ENCODE data around the gene HTR4.
"Not testable (repeated sequence)": the region's sequence is repeated elsewhere in the genome, so short reads cannot be mapped to it uniquely, and the experiment has no call there.

The HTR4 gene

DNA sequence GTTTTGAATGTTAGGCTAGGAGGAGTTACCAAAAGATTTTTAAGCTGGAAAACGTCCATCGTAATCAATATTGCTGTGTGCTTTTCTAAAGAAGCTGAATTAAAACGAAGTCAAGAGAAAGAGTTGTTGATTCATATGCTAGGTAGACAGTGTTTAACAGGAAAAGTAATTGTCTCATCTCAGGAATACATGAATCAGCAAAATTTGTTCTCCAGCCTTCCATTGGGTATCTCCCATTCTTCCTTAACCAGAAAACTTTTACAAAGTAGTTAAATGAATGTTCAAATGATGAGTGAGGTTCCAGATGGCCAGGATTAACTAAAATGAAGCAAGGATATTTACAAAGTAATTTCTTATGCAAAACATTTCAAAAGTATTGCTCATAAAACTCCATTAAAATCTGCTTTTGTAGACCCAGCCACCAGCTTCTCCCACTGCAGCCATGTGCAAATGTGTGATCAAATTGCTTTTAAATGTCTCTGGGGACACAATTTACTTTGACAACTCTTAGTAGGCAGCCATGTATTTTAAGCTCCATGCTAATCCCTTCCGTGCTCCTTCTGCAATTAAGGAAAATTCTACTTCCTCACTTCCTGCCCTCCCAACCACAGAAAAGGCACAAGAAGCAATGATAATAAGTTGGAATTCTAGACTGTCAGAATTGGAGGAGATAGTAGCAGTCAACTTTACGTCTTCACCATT, 121.2 kb downstream of the HTR4 start:
- DNase-seq: no peak

GRCh38 chr5:148529450-148529849, 124.9 kb downstream of the HTR4 start:
- DNase-seq: not testable (repeated sequence)

DNA sequence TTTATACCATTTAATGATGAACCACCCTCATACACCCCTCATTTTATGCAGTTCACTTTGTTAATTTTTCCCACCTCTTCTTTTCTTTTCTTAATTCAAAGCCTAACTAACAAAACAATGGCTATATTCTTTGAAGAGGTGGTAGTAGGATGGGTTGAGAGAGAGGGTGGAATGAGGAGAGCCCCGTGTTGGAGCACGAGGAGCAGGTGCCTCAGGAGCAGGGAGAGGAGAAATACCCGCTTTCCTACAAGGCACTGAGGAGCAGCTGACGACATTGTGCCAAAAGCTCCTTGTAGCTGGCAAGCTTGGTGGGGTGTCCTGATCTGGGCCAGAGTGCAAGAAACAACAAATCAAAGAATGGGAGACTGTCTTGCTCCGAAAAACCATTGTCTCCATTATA, 129.6 kb downstream of the HTR4 start:
- no peak for DNase-seq

GRCh38 chr5:148523139-148523538, 131.2 kb downstream of the HTR4 start:
- DNase-seq: no peak

DNA sequence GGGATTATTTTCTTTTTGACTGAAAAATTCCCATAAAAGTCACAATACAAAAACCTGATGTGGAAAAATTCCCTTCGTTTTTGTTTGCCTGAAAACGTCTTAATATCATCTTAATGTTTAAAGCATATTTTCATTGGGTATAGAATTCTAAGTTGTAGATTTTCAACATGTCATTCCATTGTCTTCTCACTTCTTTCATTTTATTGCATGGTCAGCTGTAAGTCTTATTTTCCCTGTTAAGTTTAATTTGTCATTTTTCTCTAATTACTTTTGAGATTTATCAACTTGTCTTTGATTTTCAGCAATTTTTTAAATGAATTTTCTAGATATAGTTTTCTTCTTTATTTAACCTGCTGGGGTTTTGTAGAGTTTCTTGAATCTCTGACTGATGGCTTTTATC, 138.9 kb downstream of the HTR4 start:
- DNase-seq: no peak

DNA sequence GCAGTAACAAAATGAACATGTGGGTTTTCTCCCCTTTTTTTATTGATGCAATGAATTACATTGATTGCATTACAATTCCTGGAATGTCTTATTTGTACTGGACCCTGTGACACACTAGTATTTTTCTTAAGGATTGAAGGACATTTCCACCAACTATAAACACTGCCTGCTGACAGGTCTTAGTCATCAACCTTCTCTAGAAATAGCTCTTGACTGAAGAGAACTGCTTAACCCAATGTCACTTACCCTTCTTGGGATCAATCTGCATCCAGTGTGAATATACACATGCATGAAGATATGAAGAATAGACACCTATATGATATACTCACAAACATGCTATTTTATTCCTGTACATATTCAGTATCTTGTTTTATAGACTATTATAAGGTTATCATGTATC, 140.0 kb downstream of the HTR4 start:
- DNase-seq: no peak

GRCh38 chr5:148512498-148512897, 141.8 kb downstream of the HTR4 start:
- no peak for DNase-seq

GRCh38 chr5:148511810-148512347, 142.4 kb downstream of the HTR4 start:
- no peak for DNase-seq

- DNase-seq: no peak
These were observed 144.4 kb downstream of the HTR4 start for GRCh38 chr5:148509893-148510292.

DNA sequence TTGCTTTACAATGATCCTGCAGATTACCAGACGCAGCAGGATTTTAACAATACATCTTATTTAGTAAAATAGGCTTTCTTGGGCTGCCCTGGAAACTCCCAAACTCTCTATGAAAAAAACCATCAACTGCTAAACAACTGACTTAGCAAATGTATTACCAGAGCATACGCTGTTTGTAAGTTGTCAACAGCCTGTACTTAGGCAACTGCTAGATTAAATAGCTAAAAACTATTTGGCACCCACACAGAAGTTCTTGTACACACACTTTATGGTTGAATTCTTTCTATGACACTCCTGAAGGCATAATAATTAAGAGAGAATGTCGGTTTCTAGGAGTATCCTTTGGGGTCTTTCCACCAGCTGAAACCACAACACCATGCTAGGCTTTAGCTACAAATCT, 146.7 kb downstream of the HTR4 start:
- DNase-seq: no peak

DNA sequence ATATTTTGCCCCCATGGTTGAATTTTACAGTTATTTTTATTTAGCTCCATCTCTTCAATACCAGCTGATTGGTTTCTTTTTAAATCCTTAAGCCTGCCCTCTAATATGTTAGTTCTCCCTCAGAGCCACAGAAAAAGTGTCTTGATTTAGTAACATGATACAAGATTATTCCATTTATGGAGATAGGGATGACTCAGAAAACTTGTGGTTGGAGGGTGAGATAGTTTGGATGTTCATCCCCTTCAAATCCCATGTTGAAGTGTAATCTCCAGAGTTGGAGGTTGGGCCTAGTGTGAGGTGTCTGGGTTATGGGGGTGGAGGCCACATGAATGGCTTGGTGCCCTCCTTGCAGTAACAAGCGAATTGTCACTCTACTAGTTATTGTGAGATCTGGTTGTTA, 154.9 kb downstream of the HTR4 start:
- DNase-seq: no peak

DNA sequence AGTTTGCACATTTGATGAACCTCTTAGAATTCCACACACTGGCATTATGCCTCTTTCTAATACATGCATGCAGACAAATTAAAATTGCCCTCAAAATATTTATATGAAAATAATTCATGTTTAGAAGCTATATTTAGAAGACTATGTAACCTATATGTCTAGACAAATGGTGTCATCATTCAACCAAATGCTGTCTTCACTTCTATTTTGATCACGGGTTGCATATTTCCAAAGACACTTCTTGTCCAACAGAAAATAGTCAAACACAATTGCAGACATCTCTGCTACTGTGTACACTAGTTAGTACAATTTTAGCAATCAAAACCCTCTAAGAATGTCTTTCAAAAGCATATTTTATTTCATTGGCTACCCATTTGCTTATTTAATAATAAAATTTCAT, 156.6 kb downstream of the HTR4 start:
- no peak for DNase-seq

DNA sequence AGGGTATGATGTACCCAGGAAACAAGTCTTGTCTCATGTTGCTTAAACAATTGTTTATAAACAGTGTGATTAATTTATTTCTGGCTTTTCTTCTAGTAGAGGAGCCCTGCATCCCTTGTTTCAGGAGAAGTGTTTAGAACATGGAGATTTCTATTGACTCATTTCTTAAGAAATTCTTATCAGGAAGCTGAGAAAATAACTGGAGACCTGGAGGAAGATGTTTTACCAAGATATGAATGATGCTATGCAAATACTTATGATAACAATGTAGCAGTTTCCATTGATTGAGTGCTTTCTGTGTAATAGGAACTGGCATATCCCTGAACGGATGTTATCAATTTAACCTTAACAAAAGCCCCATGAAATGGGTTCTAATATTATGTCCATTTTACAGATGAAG, 162.0 kb downstream of the HTR4 start:
- DNase-seq: no peak

GRCh38 chr5:148491793-148492184, 162.5 kb downstream of the HTR4 start:
- DNase-seq: no peak

- no peak for DNase-seq
These were observed 163.1 kb downstream of the HTR4 start for GRCh38 chr5:148491015-148491792.

DNA sequence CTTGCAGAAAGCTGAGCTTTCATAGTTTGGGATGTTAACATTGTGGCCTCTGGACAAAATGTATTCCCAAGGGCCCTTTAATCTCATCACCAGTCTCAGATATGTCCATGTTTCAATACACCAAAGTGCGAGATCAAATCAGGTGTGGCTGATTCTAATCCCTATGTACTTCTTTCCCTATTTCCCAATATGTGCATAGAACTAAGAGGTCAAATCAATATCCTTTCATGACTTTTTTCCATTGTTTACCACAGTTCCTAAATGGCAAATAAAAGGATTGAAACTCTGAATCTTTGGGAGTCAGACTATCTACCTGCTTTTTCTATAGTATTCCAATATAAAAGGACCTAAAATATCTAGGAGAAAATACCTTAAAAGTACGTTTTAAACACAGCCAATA, 165.6 kb downstream of the HTR4 start:
- DNase-seq: no peak

GRCh38 chr5:148486456-148486855, 167.9 kb downstream of the HTR4 start:
- peak in 2 of 51 donors; percentile 13 to 59 for DNase-seq

DNA sequence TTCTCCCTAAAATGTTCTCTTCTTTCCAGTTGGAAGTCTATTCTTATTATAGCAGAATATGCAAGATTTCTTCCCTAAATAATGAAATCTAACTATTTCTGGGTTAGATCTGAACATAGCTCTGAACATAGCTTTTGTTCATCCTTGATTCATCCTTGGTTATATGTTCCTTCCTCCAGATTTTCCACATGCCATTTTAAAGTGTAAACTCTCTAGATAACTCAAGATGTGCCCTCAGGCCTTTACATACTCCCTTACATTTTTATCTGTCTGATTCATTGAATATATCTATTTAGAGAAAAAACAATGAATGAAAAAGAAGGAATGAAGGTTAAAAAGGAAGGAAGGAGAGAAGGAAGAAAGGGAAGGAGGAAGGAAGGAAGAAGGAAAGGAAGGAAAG, 169.7 kb downstream of the HTR4 start:
- no peak for DNase-seq

DNA sequence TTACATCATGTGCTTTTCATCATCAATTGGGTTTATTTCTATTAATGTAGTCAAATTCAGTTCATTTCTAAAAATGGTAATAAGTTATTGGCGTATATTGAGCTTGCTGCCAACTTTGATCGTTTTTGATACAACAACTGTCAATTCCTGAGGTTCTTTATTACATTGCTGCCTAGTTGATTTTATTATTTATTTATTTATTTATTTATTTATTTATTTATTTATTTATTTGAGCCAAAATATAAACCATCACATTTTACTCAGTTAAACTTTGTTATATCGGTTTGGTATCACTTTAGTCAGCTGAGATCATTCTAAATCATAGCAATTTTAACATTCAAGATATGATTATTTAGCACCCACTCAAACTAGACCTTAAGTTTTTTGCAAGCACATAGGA, 170.6 kb downstream of the HTR4 start:
- DNase-seq: no peak

DNA sequence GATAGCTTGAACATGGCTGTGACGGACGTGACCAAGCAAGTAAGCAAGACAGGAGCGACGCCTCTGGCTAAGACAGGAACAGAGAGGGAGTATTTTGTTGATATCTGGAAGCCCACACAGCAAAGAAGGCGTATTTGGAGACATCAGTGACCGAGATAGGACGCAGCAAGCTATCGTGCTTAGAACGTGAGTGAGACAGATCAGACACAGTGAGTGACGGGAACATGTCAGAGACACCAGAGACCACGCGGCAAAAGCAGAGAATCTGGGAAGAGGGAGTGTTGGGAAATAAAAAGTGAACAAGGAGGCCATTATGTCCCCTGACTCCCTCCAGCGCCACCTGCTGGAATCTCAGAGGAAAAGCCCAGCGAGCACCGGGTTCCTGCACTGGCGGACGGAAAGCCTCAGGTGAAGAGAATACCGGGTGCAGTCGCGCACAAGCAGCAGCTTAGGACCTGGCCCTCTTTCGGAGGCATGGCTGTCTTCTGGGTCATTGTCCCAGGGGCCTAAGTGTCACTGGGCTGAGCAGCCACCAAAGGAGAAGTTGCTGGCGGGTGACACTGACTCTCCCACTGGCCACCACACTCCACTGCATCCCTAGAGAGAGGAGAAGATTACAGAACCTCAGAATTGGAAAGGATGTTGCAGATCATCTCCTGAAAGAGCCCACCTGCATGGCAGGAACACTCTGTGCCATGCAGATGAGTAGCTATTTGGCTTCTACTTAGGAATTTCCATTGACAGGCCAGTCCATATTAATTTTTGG, 171.4 kb downstream of the HTR4 start:
- peak in 21 of 51 donors; percentile 3 to 50 (median 10) for DNase-seq

GRCh38 chr5:148482196-148482595, 172.1 kb downstream of the HTR4 start:
- DNase-seq: no peak

GRCh38 chr5:148477429-148477828, 176.9 kb downstream of the HTR4 start:
- DNase-seq: no peak

Measured in hypothalamus (tissue), 51 donors.